ENCODE data around the gene DRICH1.

GRCh38 chr22:23571486-23571885 lies 60.6 kb downstream of the DRICH1 start:
- TF ChIP-seq CTCF (IDR thresholded peaks at IDR 0.05) = no peak
- TF ChIP-seq POLR2A (IDR thresholded peaks at IDR 0.05) = no peak

Data from heart left ventricle (tissue), 13 donors.